Endothelial cell of umbilical vein (primary cell): ENCODE data around the gene COL20A1.

Experiments used
- CTCF ChIP-seq, 2 donors: IDR thresholded peaks; 1 replicate in 1 of 2; 2 replicates in 1 of 2; pipeline ENCODE4 v1.5.1; 2011; ENCODE audit warnings: low read length in 2 of 2, mild to moderate bottlenecking in 2 of 2, moderate library complexity in 2 of 2, control low read depth in 1 of 2, inconsistent platforms in 1 of 2, low read depth in 1 of 2; ENCODE audit not compliant: insufficient read depth in 1 of 2; ENCODE audit errors: extremely low read depth in 1 of 2
- EZH2 ChIP-seq: IDR thresholded peaks from 2 replicates; pipeline ENCODE4 v1.6.1; 2012; ENCODE audit warnings: borderline replicate concordance, low read depth, mild to moderate bottlenecking, moderate library complexity, low read length, inconsistent platforms; ENCODE audit not compliant: severe bottlenecking
- GATA2 ChIP-seq: IDR thresholded peaks from 2 replicates; pipeline ENCODE4 v1.7.0; 2011; ENCODE audit warnings: low read depth, mild to moderate bottlenecking, moderate library complexity, mixed read lengths, low read length; ENCODE audit not compliant: insufficient read length, insufficient read depth
- POLR2AphosphoS5 ChIP-seq: IDR thresholded peaks from 2 replicates; pipeline ENCODE4 v1.6.1; 2012; ENCODE audit warnings: low read depth, mild to moderate bottlenecking, control low read depth, low read length, moderate library complexity; ENCODE audit not compliant: insufficient read depth

- TF ChIP-seq CTCF (IDR thresholded peaks at IDR 0.05; ENCODE audit: extremely low read depth in 1 of 2, insufficient read depth in 1 of 2, low read depth in 1 of 2, low read length in 2 of 2) (no peak), POLR2AphosphoS5 (no peak), GATA2 (no peak), EZH2 (no peak)
Measured at GRCh38 chr20:63295422-63295821, 2.4 kb downstream of the COL20A1 start.
